Loucy (cell line): ENCODE data around the gene CERS6.

Experiments used
- H2AFZ ChIP-seq: fragments of 200-600 bp; sonication (generic); 2 replicates; pipeline ENCODE4 v1.6.0; 2016; ENCODE audit warnings: antibody characterized with exemption, mild to moderate bottlenecking, low read length, moderate library complexity
- H3F3A ChIP-seq: fragments of 200-600 bp; 2 replicates; pipeline ENCODE4 v1.6.0; 2016; ENCODE audit warnings: antibody characterized with exemption, low read depth, mild to moderate bottlenecking
- H3K27me3 ChIP-seq: fragments of 200-600 bp; sonication (generic); 2 replicates; pipeline ENCODE4 v1.6.1; 2014; ENCODE audit warnings: low read length, mild to moderate bottlenecking; ENCODE audit not compliant: insufficient read depth, poor library complexity, severe bottlenecking
- H3K36me3 ChIP-seq: fragments of 200-600 bp; sonication (generic); 2 replicates; pipeline ENCODE4 v1.6.1; 2016; ENCODE audit warnings: low read length; ENCODE audit not compliant: insufficient read depth
- H3K4me1 ChIP-seq: fragments of 200-600 bp; sonication (generic); 2 replicates; pipeline ENCODE4 v1.5.1; 2014; ENCODE audit warnings: low read length, mild to moderate bottlenecking; ENCODE audit not compliant: insufficient read depth, poor library complexity, severe bottlenecking
- H3K4me2 ChIP-seq: fragments of 200-600 bp; sonication (generic); 2 replicates; pipeline ENCODE4 v1.6.0; 2014; ENCODE audit warnings: antibody characterized with exemption, low read length, low read depth, mild to moderate bottlenecking; ENCODE audit not compliant: poor library complexity, severe bottlenecking
- H3K4me3 ChIP-seq: fragments of 200-600 bp; sonication (generic); 2 replicates; pipeline ENCODE4 v1.5.1; 2014; ENCODE audit warnings: low read length, mild to moderate bottlenecking, mixed read lengths; ENCODE audit not compliant: poor library complexity, severe bottlenecking
- H3K79me2 ChIP-seq: fragments of 200-600 bp; sonication (generic); 2 replicates; pipeline ENCODE4 v1.6.1; 2014; ENCODE audit warnings: low read length; ENCODE audit not compliant: insufficient read depth
- H3K9ac ChIP-seq: fragments of 200-600 bp; sonication (generic); 2 replicates; pipeline ENCODE4 v1.6.0; 2014; ENCODE audit warnings: mild to moderate bottlenecking, low read depth, low read length, moderate library complexity; ENCODE audit not compliant: poor library complexity, severe bottlenecking
- H3K9me2 ChIP-seq: fragments of 200-600 bp; sonication (generic); replicated peaks from 2 replicates; pipeline ENCODE4 v1.6.1; 2016; ENCODE audit warnings: low read depth, low read length, mixed read lengths
- H3K9me3 ChIP-seq: fragments of 200-600 bp; sonication (generic); 2 replicates; pipeline ENCODE4 v1.6.1; 2014; ENCODE audit warnings: mild to moderate bottlenecking, antibody characterized with exemption, low read length, low read depth; ENCODE audit not compliant: insufficient read depth
- H4K20me1 ChIP-seq: fragments of 200-600 bp; sonication (generic); 2 replicates; pipeline ENCODE4 v1.6.0; 2014; ENCODE audit warnings: antibody characterized with exemption, low read length, mild to moderate bottlenecking; ENCODE audit not compliant: insufficient read depth, poor library complexity, severe bottlenecking
- CTCF ChIP-seq: fragments of 200-600 bp; sonication (generic); conservative IDR thresholded peaks from 2 replicates; pipeline ENCODE4 v1.5.1; 2014; ENCODE audit warnings: mild to moderate bottlenecking, antibody characterized with exemption, low read length
- EZH2phosphoT487 ChIP-seq: fragments of 200-600 bp; IDR thresholded peaks from 2 replicates; pipeline ENCODE4 v1.6.1; 2018; ENCODE audit warnings: antibody characterized with exemption, mild to moderate bottlenecking, moderate library complexity, borderline replicate concordance

CERS6 gene

GRCh38 chr2:168470320-168471162 is 14.5 kb downstream of the CERS6 start:
- Histone ChIP-seq H3F3A (no peaks in the 10 kb centered on the region), H3K9me3 (no peaks in the 10 kb centered on the region), H3K9me2 (no peaks in the 10 kb centered on the region), H3K4me3 (peak overlapping the region; percentile 1), H3K36me3 (no peaks in the 10 kb centered on the region), H3K79me2 (peaks cover 95% of the 10 kb centered on the region), H4K20me1 (peaks cover 8% of the 10 kb centered on the region), H3K27me3 (no peaks in the 10 kb centered on the region), H3K4me2 (peak overlapping the region; percentile 51), H2AFZ (no peak overlapping the region), H3K4me1 (peaks cover 61% of the 10 kb centered on the region), H3K9ac (peak overlapping the region; percentile 2)
- TF ChIP-seq CTCF (no peak), EZH2phosphoT487 (no peak)

GRCh38 chr2:168471163-168471475 is 15.0 kb downstream of the CERS6 start:
- no peaks in the 10 kb centered on the region for H3K9me2 ChIP-seq
- peak overlapping the region; percentile 2 for H3K9ac ChIP-seq
- H3K27me3 ChIP-seq = no peaks in the 10 kb centered on the region
- H3F3A ChIP-seq = no peaks in the 10 kb centered on the region
- peaks cover 8% of the 10 kb centered on the region for H4K20me1 ChIP-seq
- H3K4me1 ChIP-seq = peaks cover 55% of the 10 kb centered on the region
- TF ChIP-seq CTCF (no peak), EZH2phosphoT487 (no peak)
- no peaks in the 10 kb centered on the region for H3K36me3 ChIP-seq
- no peaks in the 10 kb centered on the region for H3K9me3 ChIP-seq
- peaks cover 95% of the 10 kb centered on the region for H3K79me2 ChIP-seq
- no peak overlapping the region for H3K4me3 ChIP-seq
- no peak overlapping the region for H2AFZ ChIP-seq
- H3K4me2 ChIP-seq = peak overlapping the region; percentile 33

- Histone ChIP-seq H3K9ac (no peak overlapping the region), H3K4me2 (no peak overlapping the region), H3K9me3 (no peaks in the 10 kb centered on the region), H3K36me3 (no peaks in the 10 kb centered on the region), H3K27me3 (no peaks in the 10 kb centered on the region), H3K9me2 (no peaks in the 10 kb centered on the region), H3K79me2 (peaks cover 93% of the 10 kb centered on the region), H3K4me3 (no peak overlapping the region), H2AFZ (no peak overlapping the region), H4K20me1 (peaks cover 3% of the 10 kb centered on the region), H3F3A (no peaks in the 10 kb centered on the region), H3K4me1 (peaks cover 17% of the 10 kb centered on the region)
- no peak for TF ChIP-seq EZH2phosphoT487
- no peak for TF ChIP-seq CTCF
Measured at GRCh38 chr2:168475636-168476035, 19.6 kb downstream of the CERS6 start.
